Neural cell (in vitro differentiated cells): ENCODE results near the gene MYO1F.

ENCODE experiments used
- EP300 ChIP-seq: fragments of 450-650 bp; conservative IDR thresholded peaks from 2 replicates; pipeline ENCODE4 v1.6.1; 2014; ENCODE audit warnings: antibody characterized with exemption, mild to moderate bottlenecking, moderate library complexity; ENCODE audit not compliant: poor library complexity, severe bottlenecking
- EZH2 ChIP-seq: fragments of 200-600, 300-800 bp; shearing (Covaris generic), sonication (generic); IDR thresholded peaks from 2 replicates; pipeline ENCODE4 v1.6.1; 2014; ENCODE audit warnings: antibody characterized with exemption, low read length, borderline replicate concordance, mild to moderate bottlenecking; ENCODE audit not compliant: insufficient read depth, poor library complexity, severe bottlenecking
- MXI1 ChIP-seq: fragments of 450-650 bp; conservative IDR thresholded peaks from 2 replicates; pipeline ENCODE4 v1.6.1; 2014; ENCODE audit warnings: antibody characterized with exemption, mild to moderate bottlenecking; ENCODE audit not compliant: poor library complexity, severe bottlenecking
- POLR2AphosphoS5 ChIP-seq: IDR thresholded peaks from 2 replicates; pipeline ENCODE4 v1.6.1; 2012
- RAD21 ChIP-seq: fragments of 450-650 bp; conservative IDR thresholded peaks from 2 replicates; pipeline ENCODE4 v1.6.1; 2014; ENCODE audit warnings: antibody characterized with exemption, mild to moderate bottlenecking, moderate library complexity
- SMC3 ChIP-seq: fragments of 450-650 bp; conservative IDR thresholded peaks from 2 replicates; pipeline ENCODE4 v1.6.1; 2014; ENCODE audit warnings: antibody characterized with exemption, mild to moderate bottlenecking, moderate library complexity; ENCODE audit not compliant: poor library complexity
- TAF1 ChIP-seq: IDR thresholded peaks from 2 replicates; pipeline ENCODE4 v1.6.1; 2012; ENCODE audit warnings: low read depth
- TF ChIP-seq, protein P1 (sequence below): fragments of 450-650 bp; IDR thresholded peaks from 2 replicates; pipeline ENCODE4 v1.5.1; 2014; ENCODE audit warnings: antibody characterized with exemption, mild to moderate bottlenecking, moderate library complexity; ENCODE audit not compliant: poor library complexity, severe bottlenecking
- TF ChIP-seq, protein P2 (sequence below): IDR thresholded peaks from 2 replicates; pipeline ENCODE4 v1.6.1; 2012; ENCODE audit warnings: borderline replicate concordance

DNA sequence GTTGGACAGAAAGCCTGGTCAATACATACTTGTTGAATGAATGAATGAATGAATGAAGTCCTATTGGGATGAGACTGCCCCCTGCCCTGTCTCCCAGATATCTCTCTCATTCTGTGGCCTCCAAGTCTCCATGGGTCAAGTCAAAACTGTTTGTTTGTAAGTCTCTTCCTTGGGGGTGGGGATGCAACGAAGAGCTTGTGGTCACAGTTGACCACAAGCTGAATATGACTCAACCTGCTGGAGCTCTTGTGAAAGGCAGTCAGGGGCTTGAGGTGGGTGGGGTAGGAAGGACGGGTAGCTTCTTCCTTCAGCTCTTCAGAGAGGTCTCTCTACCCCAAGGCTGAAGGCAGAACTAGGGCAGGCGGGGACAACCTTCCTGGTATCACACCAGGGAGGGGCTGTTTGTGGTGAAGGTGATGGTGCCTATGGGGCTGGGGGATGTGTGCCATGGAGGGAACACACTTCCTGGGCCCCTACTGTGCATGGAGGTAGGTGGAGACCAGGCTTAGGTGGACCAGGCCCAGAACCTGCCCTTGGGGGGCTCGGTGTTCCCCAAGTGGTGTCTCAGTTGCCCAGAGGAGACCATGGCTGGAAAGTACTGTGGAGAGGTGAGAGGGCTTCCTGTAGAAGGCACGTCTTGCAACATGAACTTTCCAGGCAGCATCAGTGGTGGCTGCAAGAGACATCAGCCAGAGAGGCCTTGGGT lies 8.0 kb downstream of the MYO1F start:
- TF ChIP-seq, protein P1, sequence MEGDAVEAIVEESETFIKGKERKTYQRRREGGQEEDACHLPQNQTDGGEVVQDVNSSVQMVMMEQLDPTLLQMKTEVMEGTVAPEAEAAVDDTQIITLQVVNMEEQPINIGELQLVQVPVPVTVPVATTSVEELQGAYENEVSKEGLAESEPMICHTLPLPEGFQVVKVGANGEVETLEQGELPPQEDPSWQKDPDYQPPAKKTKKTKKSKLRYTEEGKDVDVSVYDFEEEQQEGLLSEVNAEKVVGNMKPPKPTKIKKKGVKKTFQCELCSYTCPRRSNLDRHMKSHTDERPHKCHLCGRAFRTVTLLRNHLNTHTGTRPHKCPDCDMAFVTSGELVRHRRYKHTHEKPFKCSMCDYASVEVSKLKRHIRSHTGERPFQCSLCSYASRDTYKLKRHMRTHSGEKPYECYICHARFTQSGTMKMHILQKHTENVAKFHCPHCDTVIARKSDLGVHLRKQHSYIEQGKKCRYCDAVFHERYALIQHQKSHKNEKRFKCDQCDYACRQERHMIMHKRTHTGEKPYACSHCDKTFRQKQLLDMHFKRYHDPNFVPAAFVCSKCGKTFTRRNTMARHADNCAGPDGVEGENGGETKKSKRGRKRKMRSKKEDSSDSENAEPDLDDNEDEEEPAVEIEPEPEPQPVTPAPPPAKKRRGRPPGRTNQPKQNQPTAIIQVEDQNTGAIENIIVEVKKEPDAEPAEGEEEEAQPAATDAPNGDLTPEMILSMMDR = no peak
- TF ChIP-seq, protein P2, sequence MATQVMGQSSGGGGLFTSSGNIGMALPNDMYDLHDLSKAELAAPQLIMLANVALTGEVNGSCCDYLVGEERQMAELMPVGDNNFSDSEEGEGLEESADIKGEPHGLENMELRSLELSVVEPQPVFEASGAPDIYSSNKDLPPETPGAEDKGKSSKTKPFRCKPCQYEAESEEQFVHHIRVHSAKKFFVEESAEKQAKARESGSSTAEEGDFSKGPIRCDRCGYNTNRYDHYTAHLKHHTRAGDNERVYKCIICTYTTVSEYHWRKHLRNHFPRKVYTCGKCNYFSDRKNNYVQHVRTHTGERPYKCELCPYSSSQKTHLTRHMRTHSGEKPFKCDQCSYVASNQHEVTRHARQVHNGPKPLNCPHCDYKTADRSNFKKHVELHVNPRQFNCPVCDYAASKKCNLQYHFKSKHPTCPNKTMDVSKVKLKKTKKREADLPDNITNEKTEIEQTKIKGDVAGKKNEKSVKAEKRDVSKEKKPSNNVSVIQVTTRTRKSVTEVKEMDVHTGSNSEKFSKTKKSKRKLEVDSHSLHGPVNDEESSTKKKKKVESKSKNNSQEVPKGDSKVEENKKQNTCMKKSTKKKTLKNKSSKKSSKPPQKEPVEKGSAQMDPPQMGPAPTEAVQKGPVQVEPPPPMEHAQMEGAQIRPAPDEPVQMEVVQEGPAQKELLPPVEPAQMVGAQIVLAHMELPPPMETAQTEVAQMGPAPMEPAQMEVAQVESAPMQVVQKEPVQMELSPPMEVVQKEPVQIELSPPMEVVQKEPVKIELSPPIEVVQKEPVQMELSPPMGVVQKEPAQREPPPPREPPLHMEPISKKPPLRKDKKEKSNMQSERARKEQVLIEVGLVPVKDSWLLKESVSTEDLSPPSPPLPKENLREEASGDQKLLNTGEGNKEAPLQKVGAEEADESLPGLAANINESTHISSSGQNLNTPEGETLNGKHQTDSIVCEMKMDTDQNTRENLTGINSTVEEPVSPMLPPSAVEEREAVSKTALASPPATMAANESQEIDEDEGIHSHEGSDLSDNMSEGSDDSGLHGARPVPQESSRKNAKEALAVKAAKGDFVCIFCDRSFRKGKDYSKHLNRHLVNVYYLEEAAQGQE = no peak
- TF ChIP-seq SMC3 (no peak), EP300 (no peak), POLR2AphosphoS5 (no peak), EZH2 (no peak), TAF1 (no peak), RAD21 (no peak), MXI1 (no peak)
